B cell (primary cell): ENCODE measurements around the gene C10orf88. TPM values are rescaled to one million over a fixed set of nuclear protein-coding genes. Genes with fewer than 3 reads are reported as not detected.

Experiments used
- ATAC-seq: fragments of 200-7000 bp; cut with Tn5 transposase; one replicate; pipeline ENCODE4 v1.10.0; 2021; ENCODE audit warnings: low read depth, mild to moderate bottlenecking, moderate number of reproducible peaks, moderate library complexity
- CTCF ChIA-PET: fragments of 350-600 bp; sonication (Branson Sonifier 250); formaldehyde crosslinking; loops from one replicate; lab custom pipeline; 2021; ENCODE audit warnings: antibody characterized with exemption, inconsistent platforms; lab: Charles Lee
- POLR2A ChIA-PET: fragments of 350-600 bp; sonication (Branson Sonifier 250); formaldehyde crosslinking; loops from one replicate; lab custom pipeline; 2021; ENCODE audit warnings: antibody characterized with exemption; lab: Charles Lee
- DNase-seq: peaks from one replicate; pipeline ENCODE4 v3.0.0; 2013
- H2AFZ ChIP-seq: 2 replicates; pipeline ENCODE4 v1.6.1; 2012; ENCODE audit warnings: mild to moderate bottlenecking, low read depth, low read length; ENCODE audit not compliant: insufficient read depth, poor library complexity, severe bottlenecking
- H3K27ac ChIP-seq, 2 donors: 1 replicate in 1 of 2; 2 replicates in 1 of 2; pipeline ENCODE4 v1.5.1; 2012 to 2013; ENCODE audit warnings: low read length in 2 of 2, mild to moderate bottlenecking in 2 of 2, moderate library complexity in 1 of 2
- H3K27me3 ChIP-seq, 4 experiments: fragments of 200-600 bp in 1 of 4; sonication (generic) in 1 of 4; replicated peaks in 1 of 4; 1 replicate in 2 of 4; 2 replicates in 2 of 4; pipeline versions ENCODE4 v1.6.1 to v1.7.0; 2013 to 2016; ENCODE audit warnings: low read length in 3 of 4, mild to moderate bottlenecking in 2 of 4, mixed read lengths in 1 of 4, moderate library complexity in 1 of 4; ENCODE audit not compliant: insufficient read depth in 4 of 4, control insufficient read depth in 3 of 4; ENCODE audit errors: control extremely low read depth in 1 of 4
- H3K36me3 ChIP-seq, 2 experiments: replicated peaks in 1 of 2; 1 replicate in 1 of 2; 2 replicates in 1 of 2; pipeline versions ENCODE4 v1.6.1 to v1.7.1; 2013; ENCODE audit warnings: low read length in 1 of 2; ENCODE audit not compliant: insufficient read depth in 2 of 2, control insufficient read depth in 1 of 2; ENCODE audit errors: control extremely low read depth in 1 of 2, extremely low read depth in 1 of 2
- H3K4me1 ChIP-seq, 2 donors: fragments of 200-600 bp in 1 of 2; sonication (generic) in 1 of 2; 1 replicate in 1 of 2; 2 replicates in 1 of 2; pipeline versions ENCODE4 v1.5.1 to v1.6.1; 2013 to 2017; ENCODE audit warnings: low read length in 2 of 2; ENCODE audit not compliant: control insufficient read depth in 2 of 2, insufficient read depth in 2 of 2
- H3K4me2 ChIP-seq: replicated peaks from 2 replicates; pipeline ENCODE3; 2012; ENCODE audit warnings: mild to moderate bottlenecking, low read depth, low read length; ENCODE audit not compliant: poor library complexity, severe bottlenecking
- H3K4me3 ChIP-seq, 5 experiments: fragments of 200-600 bp in 1 of 5; sonication (generic) in 1 of 5; 1 replicate in 3 of 5; 2 replicates in 2 of 5; pipeline versions ENCODE4 v1.5.1 to v1.7.0; 2011 to 2016; ENCODE audit warnings: low read length in 4 of 5, mild to moderate bottlenecking in 4 of 5, low read depth in 2 of 5, control low read depth in 1 of 5, moderate library complexity in 1 of 5; ENCODE audit not compliant: insufficient read depth in 1 of 5; ENCODE audit errors: control extremely low read depth in 1 of 5, extremely low read depth in 1 of 5
- H3K79me2 ChIP-seq: fragments of 200-600 bp; sonication (generic); one replicate; pipeline ENCODE4 v1.6.0; 2016; ENCODE audit warnings: low read length; ENCODE audit not compliant: control insufficient read depth, insufficient read depth
- H3K9ac ChIP-seq: fragments of 200-600 bp; sonication (generic); 2 replicates; pipeline ENCODE4 v1.6.1; 2017; ENCODE audit warnings: mild to moderate bottlenecking, low read length, moderate library complexity
- H3K9me3 ChIP-seq, 3 donors: one replicate each; pipeline versions ENCODE4 v1.6.1 to v1.7.1; 2013; ENCODE audit warnings: low read length in 2 of 3; ENCODE audit not compliant: control insufficient read depth in 2 of 3, insufficient read depth in 1 of 3; ENCODE audit errors: control extremely low read depth in 1 of 3
- H4K20me1 ChIP-seq: 2 replicates; pipeline ENCODE4 v1.6.0; 2012; ENCODE audit warnings: mild to moderate bottlenecking, low read length; ENCODE audit not compliant: insufficient read depth, control insufficient read depth, poor library complexity, severe bottlenecking
- H3K27ac Mint-ChIP-seq: one replicate; pipeline ENCODE4 v1.8.0; 2021; ENCODE audit warnings: mixed read lengths
- H3K27me3 Mint-ChIP-seq: one replicate; pipeline ENCODE4 v1.8.0; 2021; ENCODE audit warnings: mixed read lengths
- H3K4me1 Mint-ChIP-seq: one replicate; pipeline ENCODE4 v1.8.0; 2021; ENCODE audit warnings: mixed read lengths
- H3K4me3 Mint-ChIP-seq: one replicate; pipeline ENCODE4 v1.8.0; 2021; ENCODE audit warnings: mixed read lengths
- H3K9me3 Mint-ChIP-seq: one replicate; pipeline ENCODE4 v1.8.0; 2022; ENCODE audit warnings: mixed read lengths; ENCODE audit not compliant: insufficient read depth
- EZH2 ChIP-seq: IDR thresholded peaks from 2 replicates; pipeline ENCODE4 v1.6.1; 2012; ENCODE audit warnings: borderline replicate concordance, low read depth, mild to moderate bottlenecking, moderate library complexity, low read length; ENCODE audit not compliant: insufficient read depth, poor library complexity, severe bottlenecking
- WGBS: methylation state at CpG from one replicate; pipeline ENCODE4 v1.1.5; 2013; ENCODE audit warnings: missing lambda C conversion rate; ENCODE audit not compliant: insufficient coverage; 5-methylcytosine and 5-hydroxymethylcytosine counted together
- intact Hi-C: fragments of 100-400 bp; cut with micrococcal nuclease; formaldehyde crosslinking; loops from one replicate; pipeline ENCODE4 v1.10.0; 2022
- polyA plus RNA-seq: library from polyadenylated mRNA; depleted of rRNA; stranded (reverse); fragments of >200 nt; gene quantifications from 2 replicates; pipeline ENCODE4 v1.2.3, GENCODE V29; 2012
- total RNA-seq, 2 donors: library from RNA; stranded (reverse); fragments of 120-200 nt in 1 of 2; gene quantifications; 1 replicate in 1 of 2; 2 replicates in 1 of 2; pipeline versions ENCODE4 v1.2.3 to v1.2.4, GENCODE V29; 2013 to 2022
- TF ChIP-seq, protein P1 (sequence below): fragments of 200-600 bp; IDR thresholded peaks from one replicate; pipeline ENCODE4 v1.8.0; 2022; ENCODE audit warnings: antibody characterized with exemption, mild to moderate bottlenecking

The C10orf88 gene
- total and polyA plus RNA-seq, 2 donors (not counting 1 experiment from before 2014, with no cell fraction given) = 4.1 to 11.1 TPM

GRCh38 chr10:122968698-122969097, 14.7 kb upstream of the C10orf88 start:
- intact Hi-C loops = no loop called here

GRCh38 chr10:122966879-122967278, 12.9 kb upstream of the C10orf88 start:
- no peaks in the 10 kb centered on the region for H3K79me2 ChIP-seq
- H3K4me2 ChIP-seq = no peak overlapping the region
- Mint-ChIP-seq H3K4me3 (no peak overlapping the region), H3K27ac (no peak overlapping the region), H3K27me3 (peaks cover 33% of the 10 kb centered on the region), H3K4me1 (no peaks in the 10 kb centered on the region), H3K9me3 (peaks cover 10% of the 10 kb centered on the region)
- CTCF ChIA-PET = interaction anchor here (2.1 kb wide), 1 partner anchor 12 kb away, joined by 4 read pairs; no protein-coding TSS in a partner anchor
- H3K4me1 ChIP-seq = no peaks in the 10 kb centered on the region
- no peak for ATAC-seq
- no peak overlapping the region for H3K27ac ChIP-seq
- intact Hi-C loops = no loop called here
- POLR2A ChIA-PET = no interaction called here
- H3K36me3 ChIP-seq = no peaks in the 10 kb centered on the region
- no peak overlapping the region for H2AFZ ChIP-seq
- no peak for DNase-seq
- H4K20me1 ChIP-seq = no peaks in the 10 kb centered on the region
- H3K9me3 ChIP-seq = peaks cover 10 to 18% (median 13%) of the 10 kb centered on the region in 3 donors
- TF ChIP-seq, protein P1, sequence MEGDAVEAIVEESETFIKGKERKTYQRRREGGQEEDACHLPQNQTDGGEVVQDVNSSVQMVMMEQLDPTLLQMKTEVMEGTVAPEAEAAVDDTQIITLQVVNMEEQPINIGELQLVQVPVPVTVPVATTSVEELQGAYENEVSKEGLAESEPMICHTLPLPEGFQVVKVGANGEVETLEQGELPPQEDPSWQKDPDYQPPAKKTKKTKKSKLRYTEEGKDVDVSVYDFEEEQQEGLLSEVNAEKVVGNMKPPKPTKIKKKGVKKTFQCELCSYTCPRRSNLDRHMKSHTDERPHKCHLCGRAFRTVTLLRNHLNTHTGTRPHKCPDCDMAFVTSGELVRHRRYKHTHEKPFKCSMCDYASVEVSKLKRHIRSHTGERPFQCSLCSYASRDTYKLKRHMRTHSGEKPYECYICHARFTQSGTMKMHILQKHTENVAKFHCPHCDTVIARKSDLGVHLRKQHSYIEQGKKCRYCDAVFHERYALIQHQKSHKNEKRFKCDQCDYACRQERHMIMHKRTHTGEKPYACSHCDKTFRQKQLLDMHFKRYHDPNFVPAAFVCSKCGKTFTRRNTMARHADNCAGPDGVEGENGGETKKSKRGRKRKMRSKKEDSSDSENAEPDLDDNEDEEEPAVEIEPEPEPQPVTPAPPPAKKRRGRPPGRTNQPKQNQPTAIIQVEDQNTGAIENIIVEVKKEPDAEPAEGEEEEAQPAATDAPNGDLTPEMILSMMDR = no peak
- no peak for TF ChIP-seq EZH2
- peaks cover 0 to 6% (median 2%) of the 10 kb centered on the region in 4 experiments for H3K27me3 ChIP-seq
- H3K4me3 ChIP-seq = no peak overlapping the region
- no peak overlapping the region for H3K9ac ChIP-seq

More at GRCh38 chr10:122968698-122969097, 14.7 kb upstream of the C10orf88 start:
- H2AFZ ChIP-seq = no peak overlapping the region
- no peaks in the 10 kb centered on the region for H3K36me3 ChIP-seq
- no peak overlapping the region for H3K4me2 ChIP-seq
- ATAC-seq = no peak
- Mint-ChIP-seq H3K27me3 (peaks cover 26% of the 10 kb centered on the region), H3K4me1 (no peaks in the 10 kb centered on the region), H3K9me3 (peaks cover 10% of the 10 kb centered on the region), H3K4me3 (no peak overlapping the region), H3K27ac (no peak overlapping the region)
- WGBS = 83% methylated on average over 1 of the region's 3 CpGs
- POLR2A ChIA-PET = no interaction called here
- no peak for DNase-seq
- CTCF ChIA-PET = no interaction called here
- H3K9ac ChIP-seq = no peak overlapping the region
- peaks cover 0 to 2% (median 0%) of the 10 kb centered on the region in 4 experiments for H3K27me3 ChIP-seq
- TF ChIP-seq EZH2 = no peak
- TF ChIP-seq, protein P1 = no peak
- H3K27ac ChIP-seq = no peak overlapping the region
- H3K4me3 ChIP-seq = no peak overlapping the region
- no peaks in the 10 kb centered on the region for H3K79me2 ChIP-seq
- no peaks in the 10 kb centered on the region for H4K20me1 ChIP-seq
- H3K4me1 ChIP-seq = no peaks in the 10 kb centered on the region
- H3K9me3 ChIP-seq = peaks cover 10 to 18% (median 13%) of the 10 kb centered on the region in 3 donors
